Prostate gland (tissue), 2 donors: ENCODE results near the gene CYTH2.

Source experiments
- POLR2AphosphoS5 ChIP-seq: sonication (generic); formaldehyde crosslinking; IDR thresholded peaks from one replicate; pipeline ENCODE4 v1.6.1; 2017; ENCODE audit warnings: antibody characterized with exemption
- TF ChIP-seq, protein P1 (sequence below), 4 experiments: fragments of 200-600 bp in 2 of 4; fragments of 450-650 bp in 2 of 4; sonication (generic) in 2 of 4; IDR thresholded peaks; 1 replicate in 3 of 4; 2 replicates in 1 of 4; pipeline ENCODE4 v1.5.1; 2016 to 2019; ENCODE audit warnings: antibody characterized with exemption in 4 of 4, mild to moderate bottlenecking in 2 of 4, moderate library complexity in 2 of 4

DNA sequence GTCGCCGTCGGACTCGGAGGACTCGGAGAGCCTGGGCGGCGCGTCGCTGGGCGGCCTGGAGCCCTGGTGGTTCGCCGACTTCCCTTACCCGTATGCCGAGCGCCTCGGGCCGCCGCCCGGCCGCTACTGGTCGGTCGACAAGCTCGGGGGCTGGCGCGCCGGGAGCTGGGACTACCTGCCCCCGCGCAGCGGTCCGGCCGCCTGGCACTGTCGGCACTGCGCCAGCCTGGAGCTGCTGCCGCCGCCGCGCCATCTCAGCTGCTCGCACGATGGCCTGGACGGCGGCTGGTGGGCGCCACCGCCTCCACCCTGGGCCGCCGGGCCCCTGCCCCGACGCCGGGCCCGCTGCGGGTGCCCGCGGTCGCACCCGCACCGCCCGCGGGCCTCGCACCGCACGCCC lies 25.9 kb upstream of the CYTH2 start:
- TF ChIP-seq, protein P1, sequence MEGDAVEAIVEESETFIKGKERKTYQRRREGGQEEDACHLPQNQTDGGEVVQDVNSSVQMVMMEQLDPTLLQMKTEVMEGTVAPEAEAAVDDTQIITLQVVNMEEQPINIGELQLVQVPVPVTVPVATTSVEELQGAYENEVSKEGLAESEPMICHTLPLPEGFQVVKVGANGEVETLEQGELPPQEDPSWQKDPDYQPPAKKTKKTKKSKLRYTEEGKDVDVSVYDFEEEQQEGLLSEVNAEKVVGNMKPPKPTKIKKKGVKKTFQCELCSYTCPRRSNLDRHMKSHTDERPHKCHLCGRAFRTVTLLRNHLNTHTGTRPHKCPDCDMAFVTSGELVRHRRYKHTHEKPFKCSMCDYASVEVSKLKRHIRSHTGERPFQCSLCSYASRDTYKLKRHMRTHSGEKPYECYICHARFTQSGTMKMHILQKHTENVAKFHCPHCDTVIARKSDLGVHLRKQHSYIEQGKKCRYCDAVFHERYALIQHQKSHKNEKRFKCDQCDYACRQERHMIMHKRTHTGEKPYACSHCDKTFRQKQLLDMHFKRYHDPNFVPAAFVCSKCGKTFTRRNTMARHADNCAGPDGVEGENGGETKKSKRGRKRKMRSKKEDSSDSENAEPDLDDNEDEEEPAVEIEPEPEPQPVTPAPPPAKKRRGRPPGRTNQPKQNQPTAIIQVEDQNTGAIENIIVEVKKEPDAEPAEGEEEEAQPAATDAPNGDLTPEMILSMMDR (IDR thresholded peaks at IDR 0.05): no peak
- no peak for TF ChIP-seq POLR2AphosphoS5
